Muscle layer of colon (tissue), 2 donors: Measurements from ENCODE around the gene USP9X.

Experiments
- H3K27ac ChIP-seq: one replicate; pipeline ENCODE4 v1.7.0; 2013; ENCODE audit warnings: low read depth, mild to moderate bottlenecking, low read length, moderate library complexity
- H3K27me3 ChIP-seq, 2 donors: one replicate each; pipeline ENCODE4 v1.7.0; 2013; ENCODE audit warnings: low read length in 2 of 2, mild to moderate bottlenecking in 2 of 2; ENCODE audit not compliant: insufficient read depth in 2 of 2, control insufficient read depth in 1 of 2
- H3K36me3 ChIP-seq: one replicate; pipeline ENCODE4 v1.7.0; 2013; ENCODE audit warnings: mild to moderate bottlenecking, low read length; ENCODE audit not compliant: insufficient read depth
- H3K4me1 ChIP-seq: one replicate; pipeline ENCODE4 v1.7.0; 2013; ENCODE audit warnings: mild to moderate bottlenecking, low read length; ENCODE audit not compliant: insufficient read depth
- H3K4me3 ChIP-seq, 2 donors: one replicate each; pipeline ENCODE4 v1.7.0; 2013; ENCODE audit warnings: low read length in 2 of 2, low read depth in 1 of 2, mild to moderate bottlenecking in 1 of 2, moderate library complexity in 1 of 2
- H3K9ac ChIP-seq: one replicate; pipeline ENCODE4 v1.7.0; 2013; ENCODE audit warnings: low read length
- H3K9me3 ChIP-seq: one replicate; pipeline ENCODE4 v1.7.0; 2013; ENCODE audit warnings: mild to moderate bottlenecking, low read length
- donor health status: abdominal sarcoma.
- donor health status: Adenocarcinoma of cecum.

Gene USP9X, protein sequence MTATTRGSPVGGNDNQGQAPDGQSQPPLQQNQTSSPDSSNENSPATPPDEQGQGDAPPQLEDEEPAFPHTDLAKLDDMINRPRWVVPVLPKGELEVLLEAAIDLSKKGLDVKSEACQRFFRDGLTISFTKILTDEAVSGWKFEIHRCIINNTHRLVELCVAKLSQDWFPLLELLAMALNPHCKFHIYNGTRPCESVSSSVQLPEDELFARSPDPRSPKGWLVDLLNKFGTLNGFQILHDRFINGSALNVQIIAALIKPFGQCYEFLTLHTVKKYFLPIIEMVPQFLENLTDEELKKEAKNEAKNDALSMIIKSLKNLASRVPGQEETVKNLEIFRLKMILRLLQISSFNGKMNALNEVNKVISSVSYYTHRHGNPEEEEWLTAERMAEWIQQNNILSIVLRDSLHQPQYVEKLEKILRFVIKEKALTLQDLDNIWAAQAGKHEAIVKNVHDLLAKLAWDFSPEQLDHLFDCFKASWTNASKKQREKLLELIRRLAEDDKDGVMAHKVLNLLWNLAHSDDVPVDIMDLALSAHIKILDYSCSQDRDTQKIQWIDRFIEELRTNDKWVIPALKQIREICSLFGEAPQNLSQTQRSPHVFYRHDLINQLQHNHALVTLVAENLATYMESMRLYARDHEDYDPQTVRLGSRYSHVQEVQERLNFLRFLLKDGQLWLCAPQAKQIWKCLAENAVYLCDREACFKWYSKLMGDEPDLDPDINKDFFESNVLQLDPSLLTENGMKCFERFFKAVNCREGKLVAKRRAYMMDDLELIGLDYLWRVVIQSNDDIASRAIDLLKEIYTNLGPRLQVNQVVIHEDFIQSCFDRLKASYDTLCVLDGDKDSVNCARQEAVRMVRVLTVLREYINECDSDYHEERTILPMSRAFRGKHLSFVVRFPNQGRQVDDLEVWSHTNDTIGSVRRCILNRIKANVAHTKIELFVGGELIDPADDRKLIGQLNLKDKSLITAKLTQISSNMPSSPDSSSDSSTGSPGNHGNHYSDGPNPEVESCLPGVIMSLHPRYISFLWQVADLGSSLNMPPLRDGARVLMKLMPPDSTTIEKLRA (N-terminal part only)

DNA sequence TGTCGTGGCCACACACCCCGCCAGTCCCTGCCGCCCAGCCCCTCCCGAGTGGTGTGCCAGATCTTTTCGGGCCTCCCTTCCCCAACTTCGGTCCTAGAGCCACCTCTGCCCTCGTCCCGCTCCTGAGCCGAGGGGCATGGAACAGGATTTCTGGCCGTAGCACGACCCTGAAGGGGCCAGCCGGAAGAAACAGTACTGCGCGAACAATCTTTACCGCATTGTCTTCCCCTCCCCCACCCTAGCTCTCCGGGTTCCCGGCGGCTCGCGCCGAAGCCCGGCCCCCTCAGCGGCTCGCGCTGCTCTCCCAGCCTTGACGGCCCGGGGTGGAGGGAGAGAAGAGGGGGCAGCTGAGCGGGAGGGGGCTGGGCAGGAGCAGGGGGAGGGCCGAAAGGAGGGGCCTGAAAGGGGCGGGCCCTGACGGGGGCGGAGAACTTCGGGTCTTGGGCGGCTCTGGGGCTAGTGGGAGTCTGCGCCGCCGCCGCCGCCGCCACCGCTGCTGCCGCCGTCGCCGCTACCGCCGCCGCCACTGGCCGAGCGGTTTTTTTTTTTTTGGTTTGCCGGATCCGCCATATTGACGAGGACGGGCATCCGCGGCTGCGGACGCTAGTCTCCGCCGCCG lies at the start of gene USP9X:
USP9X (plus strand) TSS at position 553 of the 619 bp plus-strand sequence. CDS start 38,184 bp downstream, outside the sequence.
- Histone ChIP-seq H3K4me1 (peaks cover 27% of the 10 kb centered on the region), H3K9ac (peak within 1 kb of the TSS; percentile 80), H3K9me3 (no peaks in the 10 kb centered on the region), H3K27me3 (no peaks in the 10 kb centered on the region), H3K4me3 (peak within 1 kb of the TSS; percentile 58 to 87), H3K36me3 (no peaks in the 10 kb centered on the region), H3K27ac (peak within 1 kb of the TSS; percentile 95)

DNA sequence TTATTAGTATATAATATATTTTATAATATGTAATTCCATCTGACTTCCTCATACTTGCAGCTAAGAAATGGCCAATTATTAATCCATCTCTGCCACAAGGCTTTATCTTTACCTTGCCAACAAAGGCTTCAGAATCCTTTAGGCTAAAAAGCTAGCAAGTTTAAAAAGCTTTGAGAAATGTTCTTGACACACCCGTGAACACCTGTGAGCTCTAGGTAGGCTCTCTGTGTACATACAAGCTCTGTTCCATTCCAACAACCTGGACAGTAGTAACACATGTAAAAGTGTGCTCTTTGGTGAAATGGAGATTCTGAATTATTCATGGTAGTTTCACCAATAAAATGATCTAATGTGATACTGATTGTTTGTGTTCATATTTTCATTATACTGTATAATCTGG lies 49.7 kb upstream of the USP9X start:
- Histone ChIP-seq H3K4me1 (no peaks in the 10 kb centered on the region), H3K4me3 (no peak overlapping the region), H3K9ac (no peak overlapping the region), H3K27me3 (peaks cover 0 to 10% of the 10 kb centered on the region in 2 donors), H3K9me3 (no peaks in the 10 kb centered on the region), H3K27ac (no peak overlapping the region), H3K36me3 (no peaks in the 10 kb centered on the region)

DNA sequence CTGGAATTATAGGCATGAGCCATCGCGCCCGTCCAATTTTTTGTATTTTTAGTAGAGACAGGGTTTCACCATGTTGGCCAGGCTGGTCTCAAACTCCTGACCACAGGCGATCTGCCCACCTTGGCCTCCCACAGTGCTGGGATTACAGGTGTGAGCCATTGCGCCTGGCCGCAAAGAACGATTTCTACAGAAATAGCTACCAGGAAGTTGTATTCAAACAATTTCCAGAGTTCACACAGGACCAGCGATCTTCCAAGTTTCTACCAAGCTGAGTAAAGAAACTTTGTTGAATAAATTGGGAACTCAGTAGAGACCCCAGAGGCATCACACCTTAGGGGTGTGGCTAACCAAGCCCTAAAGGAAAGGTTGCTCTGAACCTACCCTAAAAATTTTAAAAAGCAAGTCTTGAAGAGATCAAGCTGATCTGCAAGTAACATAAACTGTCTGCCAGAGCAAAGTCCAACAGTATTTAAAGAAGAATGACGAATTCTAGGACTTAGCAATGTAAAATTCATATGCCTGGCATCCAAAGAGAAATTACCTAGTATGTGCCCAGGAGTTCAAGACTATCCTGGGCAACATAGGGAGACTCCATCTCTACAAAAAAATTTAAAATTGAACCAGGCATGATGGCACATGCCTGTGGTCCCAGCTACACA lies 48.4 kb upstream of the USP9X start:
- no peaks in the 10 kb centered on the region for H3K27me3 ChIP-seq
- H3K9me3 ChIP-seq, result no peaks in the 10 kb centered on the region
- no peak overlapping the region for H3K9ac ChIP-seq
- no peaks in the 10 kb centered on the region for H3K4me1 ChIP-seq
- no peak overlapping the region for H3K4me3 ChIP-seq
- H3K27ac ChIP-seq, result no peak overlapping the region
- no peaks in the 10 kb centered on the region for H3K36me3 ChIP-seq

DNA sequence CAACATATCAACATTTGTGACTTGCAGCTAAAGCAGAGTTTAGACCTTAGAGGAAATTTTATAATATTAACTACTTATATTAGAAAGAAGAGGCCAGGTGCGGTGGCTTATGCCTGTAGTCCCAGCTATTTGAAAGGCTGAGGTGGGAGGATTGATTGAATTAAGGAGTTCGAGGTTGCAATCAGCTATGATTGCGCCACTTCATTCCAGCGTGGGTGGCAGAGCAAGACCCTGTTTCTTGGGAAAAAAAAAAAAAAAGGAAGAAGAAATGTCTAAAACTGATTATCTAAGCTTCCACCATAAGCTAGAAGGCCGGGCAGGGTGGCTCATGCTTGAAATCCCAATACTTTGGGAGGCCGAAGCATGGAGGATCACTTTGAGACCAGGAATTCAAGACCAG lies 42.0 kb upstream of the USP9X start:
- H3K4me3 ChIP-seq, result no peak overlapping the region
- peaks cover 0 to 12% of the 10 kb centered on the region in 2 donors for H3K27me3 ChIP-seq
- H3K36me3 ChIP-seq, result no peaks in the 10 kb centered on the region
- no peak overlapping the region for H3K9ac ChIP-seq
- H3K9me3 ChIP-seq, result no peaks in the 10 kb centered on the region
- peaks cover 7% of the 10 kb centered on the region for H3K4me1 ChIP-seq
- no peak overlapping the region for H3K27ac ChIP-seq

DNA sequence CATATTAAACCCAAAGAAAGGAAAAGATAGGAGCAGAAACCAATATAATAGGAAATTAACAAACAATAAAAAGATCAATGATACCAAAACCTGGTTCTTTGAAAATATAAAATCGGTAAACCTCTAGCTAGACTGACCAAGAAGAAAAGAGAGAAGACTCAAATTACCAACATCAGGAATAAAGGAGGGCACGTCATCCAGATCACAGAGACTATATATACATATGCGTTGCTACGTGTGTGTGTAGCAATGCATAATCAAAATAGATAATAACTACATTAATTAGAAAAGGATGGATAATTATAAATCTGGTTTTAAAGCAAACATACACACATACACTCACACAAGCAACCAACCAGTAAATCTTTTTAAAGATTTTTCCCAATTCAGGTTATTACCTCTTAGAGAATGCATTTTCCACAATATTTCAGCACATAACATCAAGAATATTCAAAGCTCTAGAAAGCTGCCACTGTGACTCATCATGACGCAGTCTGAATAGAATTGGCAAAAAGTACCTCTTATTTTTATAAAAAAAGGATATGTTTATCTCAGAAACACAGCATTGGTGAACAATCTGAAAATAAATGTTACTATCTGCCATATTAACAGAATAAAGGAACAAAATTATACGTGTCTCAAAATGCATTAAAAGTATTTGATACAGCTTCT lies 41.4 kb upstream of the USP9X start:
- Histone ChIP-seq H3K36me3 (no peaks in the 10 kb centered on the region), H3K9me3 (no peaks in the 10 kb centered on the region), H3K4me3 (no peak overlapping the region), H3K27ac (no peak overlapping the region), H3K4me1 (peaks cover 7% of the 10 kb centered on the region), H3K9ac (no peak overlapping the region), H3K27me3 (peaks cover 0 to 13% of the 10 kb centered on the region in 2 donors)

DNA sequence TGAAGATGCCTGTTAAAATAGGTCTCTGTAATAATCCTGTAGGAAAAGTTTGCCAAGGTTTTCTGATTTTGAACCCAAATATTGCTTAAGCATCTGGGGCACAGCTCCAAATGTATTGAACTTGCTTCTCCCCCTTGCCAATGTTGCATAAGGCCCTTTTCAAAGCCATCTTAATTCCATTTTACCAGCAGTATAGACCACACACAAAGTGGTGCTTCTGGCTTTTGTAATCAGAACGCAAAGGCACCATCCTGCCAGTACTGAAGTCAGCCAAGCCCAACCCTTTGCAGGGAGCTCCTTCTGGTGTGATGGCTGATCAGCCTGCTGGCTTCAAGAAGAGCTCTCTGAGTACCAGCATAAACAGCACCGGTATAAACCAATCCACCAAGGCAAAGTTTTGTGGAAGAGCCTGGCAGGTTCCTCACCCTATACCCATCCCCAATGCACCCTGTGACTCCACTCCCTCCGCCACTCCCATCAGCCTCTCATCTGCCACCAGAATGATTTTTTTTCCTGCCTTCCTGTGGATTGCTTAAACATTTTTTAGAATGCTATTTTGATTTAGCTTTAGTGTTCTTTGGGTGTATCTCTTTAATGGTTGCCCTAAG lies 39.2 kb upstream of the USP9X start:
- Histone ChIP-seq H3K36me3 (no peaks in the 10 kb centered on the region), H3K9ac (no peak overlapping the region), H3K4me1 (peaks cover 7% of the 10 kb centered on the region), H3K27me3 (peaks cover 0 to 13% of the 10 kb centered on the region in 2 donors), H3K4me3 (no peak overlapping the region), H3K27ac (no peak overlapping the region), H3K9me3 (no peaks in the 10 kb centered on the region)

DNA sequence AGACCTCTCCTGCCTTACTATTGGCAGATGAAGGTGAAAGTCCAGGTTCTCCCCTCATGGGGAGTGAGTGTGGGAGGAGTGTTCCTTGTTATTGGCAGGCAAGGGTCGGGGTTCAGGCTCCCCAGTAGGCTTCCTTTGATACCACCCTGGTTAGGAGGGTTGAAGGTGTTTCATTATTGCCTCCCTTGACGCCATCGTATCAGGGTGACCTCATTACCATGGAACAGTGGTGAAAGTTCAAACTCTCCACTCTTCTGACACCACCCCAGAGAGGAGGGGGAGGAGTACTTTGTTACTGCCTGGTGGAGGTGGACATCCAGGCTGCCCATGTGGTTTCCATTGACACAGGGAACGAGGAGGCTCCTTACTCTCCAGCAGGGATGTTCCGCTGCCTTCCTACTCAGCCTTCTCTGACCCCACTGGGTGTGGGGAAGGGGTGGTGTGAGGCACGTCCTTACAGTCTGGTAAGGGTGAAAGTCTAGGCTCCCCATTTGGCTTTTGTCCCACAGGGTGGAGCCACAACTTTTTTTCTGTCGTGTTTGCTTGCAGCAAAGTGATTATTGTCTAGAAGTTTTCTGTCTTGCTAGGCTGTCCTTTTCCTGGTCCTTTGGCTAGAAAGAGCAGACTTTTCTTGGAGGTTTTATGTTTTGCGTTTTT lies 37.2 kb upstream of the USP9X start:
- no peak overlapping the region for H3K9ac ChIP-seq
- peaks cover 0 to 13% of the 10 kb centered on the region in 2 donors for H3K27me3 ChIP-seq
- H3K36me3 ChIP-seq, result no peaks in the 10 kb centered on the region
- H3K27ac ChIP-seq, result no peak overlapping the region
- H3K4me1 ChIP-seq, result peaks cover 7% of the 10 kb centered on the region
- no peak overlapping the region for H3K4me3 ChIP-seq
- no peaks in the 10 kb centered on the region for H3K9me3 ChIP-seq

DNA sequence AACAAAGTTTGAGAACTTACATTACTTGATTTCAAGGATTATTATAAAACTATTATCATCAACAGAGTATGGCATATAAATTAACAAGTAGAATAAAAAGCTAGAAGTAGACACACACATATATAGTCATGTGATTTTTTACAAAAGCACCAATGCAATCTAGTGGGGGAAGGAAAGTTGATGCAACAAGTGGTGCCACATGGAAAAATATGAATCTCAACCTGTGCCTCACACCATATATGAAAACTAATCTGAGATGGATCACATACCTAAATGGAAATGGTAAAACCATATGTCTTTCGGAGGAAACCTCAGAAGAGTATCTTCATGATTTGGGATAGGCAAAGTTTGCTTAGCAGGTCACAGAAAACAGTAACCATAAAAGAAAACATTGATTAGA lies 34.9 kb upstream of the USP9X start:
- H3K4me1 ChIP-seq, result peaks cover 7% of the 10 kb centered on the region
- peaks cover 0 to 12% of the 10 kb centered on the region in 2 donors for H3K27me3 ChIP-seq
- no peaks in the 10 kb centered on the region for H3K36me3 ChIP-seq
- H3K27ac ChIP-seq, result no peak overlapping the region
- H3K9ac ChIP-seq, result no peak overlapping the region
- H3K9me3 ChIP-seq, result no peaks in the 10 kb centered on the region
- H3K4me3 ChIP-seq, result no peak overlapping the region

DNA sequence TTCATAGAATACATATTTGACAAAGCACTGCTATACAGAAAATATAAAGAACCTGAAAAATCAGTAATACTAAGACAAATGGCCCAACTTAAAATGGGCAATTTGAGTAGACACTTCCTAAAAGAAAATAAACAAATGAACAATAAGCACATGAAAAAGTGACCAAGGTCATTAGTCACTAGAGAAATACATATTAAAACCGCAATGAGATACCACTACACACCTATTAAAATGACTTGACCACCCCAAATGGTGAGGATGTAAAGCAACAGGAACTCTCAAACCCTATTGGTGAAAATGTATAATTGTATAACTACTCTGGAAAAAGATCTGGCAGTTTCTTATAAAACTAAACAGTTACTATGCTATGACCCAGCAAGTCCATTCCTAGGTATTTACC lies 34.0 kb upstream of the USP9X start:
- peaks cover 0 to 5% of the 10 kb centered on the region in 2 donors for H3K27me3 ChIP-seq
- no peak overlapping the region for H3K27ac ChIP-seq
- peaks cover under 1% of the 10 kb centered on the region for H3K4me1 ChIP-seq
- no peak overlapping the region for H3K4me3 ChIP-seq
- H3K9ac ChIP-seq, result no peak overlapping the region
- no peaks in the 10 kb centered on the region for H3K36me3 ChIP-seq
- H3K9me3 ChIP-seq, result no peaks in the 10 kb centered on the region

DNA sequence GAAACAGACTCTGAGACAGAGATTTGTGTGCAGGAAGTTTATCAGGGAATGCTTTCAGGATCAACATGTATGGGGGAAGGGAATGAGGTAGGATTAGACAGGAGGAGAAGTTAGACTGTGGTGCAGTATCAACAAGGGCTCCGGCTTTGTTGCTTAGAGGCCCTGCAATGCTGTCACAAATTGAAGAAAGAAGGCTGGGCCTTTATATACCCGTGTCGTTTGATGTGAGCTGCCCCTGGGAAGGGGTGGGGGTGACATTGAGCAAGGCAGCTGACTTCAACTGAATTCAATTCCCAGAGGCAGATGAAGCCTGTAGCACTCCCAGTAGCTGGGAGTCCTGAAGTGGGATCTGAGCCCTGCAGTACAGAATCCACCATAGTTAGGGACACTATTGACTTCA lies 29.5 kb upstream of the USP9X start:
- H3K4me3 ChIP-seq, result no peak overlapping the region
- H3K4me1 ChIP-seq, result no peaks in the 10 kb centered on the region
- H3K9me3 ChIP-seq, result no peaks in the 10 kb centered on the region
- H3K27ac ChIP-seq, result no peak overlapping the region
- H3K36me3 ChIP-seq, result no peaks in the 10 kb centered on the region
- no peak overlapping the region for H3K9ac ChIP-seq
- no peaks in the 10 kb centered on the region for H3K27me3 ChIP-seq
